ENCODE results near the gene MAP2K2.

MAP2K2 gene

GRCh38 chr19:4097501-4097900 is 26.4 kb downstream of the MAP2K2 start:
- no peak for DNase-seq

GRCh38 chr19:4096049-4096892 is 27.7 kb downstream of the MAP2K2 start:
- no peak for DNase-seq

GRCh38 chr19:4095488-4095844 is 28.5 kb downstream of the MAP2K2 start:
- DNase-seq = no peak

- DNase-seq = no peak
Measured at GRCh38 chr19:4094761-4095487, 29.0 kb downstream of the MAP2K2 start.

GRCh38 chr19:4094291-4094690 is 29.6 kb downstream of the MAP2K2 start:
- no peak for DNase-seq

GRCh38 chr19:4093643-4094175 is 30.2 kb downstream of the MAP2K2 start:
- no peak for DNase-seq

- no peak for DNase-seq
Measured at GRCh38 chr19:4090356-4091220, 33.3 kb downstream of the MAP2K2 start.

- DNase-seq = no peak
Measured at GRCh38 chr19:4089946-4090345, 34.0 kb downstream of the MAP2K2 start.

GRCh38 chr19:4089400-4089908 is 34.5 kb downstream of the MAP2K2 start:
- DNase-seq = no peak

- no peak for DNase-seq
Measured at GRCh38 chr19:4088975-4089374, 34.9 kb downstream of the MAP2K2 start.

GRCh38 chr19:4087787-4088679 is 35.9 kb downstream of the MAP2K2 start:
- DNase-seq = no peak

- DNase-seq = no peak
Measured at GRCh38 chr19:4086411-4086867, 37.5 kb downstream of the MAP2K2 start.

GRCh38 chr19:4084547-4084877 is 39.4 kb downstream of the MAP2K2 start:
- DNase-seq = no peak

GRCh38 chr19:4083677-4084546 is 40.0 kb downstream of the MAP2K2 start:
- no peak for DNase-seq

- DNase-seq = no peak
Measured at GRCh38 chr19:4082172-4082571, 41.8 kb downstream of the MAP2K2 start.

- DNase-seq = no peak
Measured at GRCh38 chr19:4081441-4082129, 42.3 kb downstream of the MAP2K2 start.

GRCh38 chr19:4080473-4080872 is 43.4 kb downstream of the MAP2K2 start:
- DNase-seq = no peak

GRCh38 chr19:4077800-4078684 is 45.9 kb downstream of the MAP2K2 start:
- DNase-seq = peak; percentile 30

- DNase-seq = no peak
Measured at GRCh38 chr19:4077007-4077374, 46.9 kb downstream of the MAP2K2 start.
